CD4-positive, alpha-beta T cell (primary cell): ENCODE measurements around the gene DOK1. TPM values are rescaled to one million over a fixed set of nuclear protein-coding genes. Genes with fewer than 3 reads are reported as not detected.

Experiments
- ATAC-seq: fragments of 200-7000 bp; cut with Tn5 transposase; one replicate; pipeline ENCODE4 v1.10.0; 2022; ENCODE audit warnings: mild to moderate bottlenecking; ENCODE audit not compliant: poor library complexity
- CTCF ChIA-PET: fragments of 350-600 bp; sonication (Branson Sonifier 250); formaldehyde crosslinking; loops from one replicate; lab custom pipeline; 2021; ENCODE audit warnings: antibody characterized with exemption, inconsistent platforms; lab: Charles Lee
- POLR2A ChIA-PET: fragments of 350-600 bp; sonication (Branson Sonifier 250); formaldehyde crosslinking; loops from one replicate; lab custom pipeline; 2021; ENCODE audit warnings: antibody characterized with exemption, inconsistent platforms; lab: Charles Lee
- DNase-seq, 14 experiments: peaks; one replicate each; pipeline ENCODE4 v3.0.0-alpha.2; 2013 to 2020; ENCODE audit warnings: mixed read lengths in 2 of 14
- H3K27ac ChIP-seq, 2 donors: one replicate each; pipeline versions ENCODE4 v1.5.1 to v1.7.0; 2013; ENCODE audit warnings: low read length in 2 of 2, low read depth in 1 of 2, mild to moderate bottlenecking in 1 of 2
- H3K27me3 ChIP-seq, 2 experiments: 1 replicate in 1 of 2; 2 replicates in 1 of 2; pipeline versions ENCODE4 v1.6.1 to v1.7.0; 2013; ENCODE audit warnings: low read length in 2 of 2, control low read depth in 1 of 2, mild to moderate bottlenecking in 1 of 2, moderate library complexity in 1 of 2; ENCODE audit not compliant: insufficient read depth in 2 of 2, control insufficient read depth in 1 of 2
- H3K36me3 ChIP-seq: one replicate; pipeline ENCODE4 v1.6.1; 2013; ENCODE audit warnings: low read length, control low read depth; ENCODE audit not compliant: insufficient read depth
- H3K4me1 ChIP-seq: one replicate; pipeline ENCODE4 v1.6.1; 2013; ENCODE audit warnings: low read length, control low read depth; ENCODE audit not compliant: insufficient read depth
- H3K4me3 ChIP-seq: one replicate; pipeline ENCODE4 v1.5.1; 2013; ENCODE audit warnings: mild to moderate bottlenecking, low read length, moderate library complexity
- H3K9me3 ChIP-seq, 2 experiments: 1 replicate in 1 of 2; 2 replicates in 1 of 2; pipeline versions ENCODE4 v1.6.1 to v1.7.0; 2013; ENCODE audit warnings: low read length in 2 of 2, mild to moderate bottlenecking in 2 of 2, control low read depth in 1 of 2, moderate library complexity in 1 of 2; ENCODE audit not compliant: control insufficient read depth in 1 of 2, insufficient read depth in 1 of 2
- H3K27ac Mint-ChIP-seq: one replicate; pipeline ENCODE4 v1.8.0; 2020; ENCODE audit warnings: mixed read lengths
- H3K27me3 Mint-ChIP-seq: one replicate; pipeline ENCODE4 v1.8.0; 2021; ENCODE audit warnings: mixed read lengths
- H3K36me3 Mint-ChIP-seq: one replicate; pipeline ENCODE4 v1.8.0; 2021; ENCODE audit warnings: low read depth, mixed read lengths
- H3K4me1 Mint-ChIP-seq: one replicate; pipeline ENCODE4 v1.8.0; 2021; ENCODE audit warnings: low read depth, mixed read lengths
- H3K4me3 Mint-ChIP-seq: one replicate; pipeline ENCODE4 v1.8.0; 2020; ENCODE audit warnings: mild to moderate bottlenecking, mixed read lengths
- H3K9me3 Mint-ChIP-seq: one replicate; pipeline ENCODE4 v1.8.0; 2020; ENCODE audit warnings: mixed read lengths
- CTCF ChIP-seq: fragments of 200-600 bp; IDR thresholded peaks from one replicate; pipeline ENCODE4 v1.8.0; 2022; ENCODE audit warnings: antibody characterized with exemption, mild to moderate bottlenecking
- intact Hi-C, 2 experiments: fragments of 100-400 bp; cut with DNase I in 1 of 2; cut with micrococcal nuclease in 1 of 2; formaldehyde crosslinking; loops; one replicate each; pipeline versions ENCODE4 v1.15.1 to v1.9.0; 2023 to 2025; cut with DNase I, micrococcal nuclease
- total RNA-seq, 174 experiments: library from RNA in 2 of 174; stranded (reverse) in 2 of 174; gene quantifications; one replicate each; pipeline ENCODE4 v1.2.3 and lab custom pipeline; 2021 to 2026

Gene DOK1
- total RNA-seq, 2 experiments from 2014 or later = 3.4 to 6.0 TPM

GRCh38 chr2:74578408-74578807, 23.9 kb downstream of the DOK1 start:
- peaks cover 3% of the 10 kb centered on the region for H3K4me1 ChIP-seq

GRCh38 chr2:74581463-74581862, 26.9 kb downstream of the DOK1 start:
- peaks cover 11% of the 10 kb centered on the region for H3K27me3 Mint-ChIP-seq
- Histone ChIP-seq H3K36me3 (no peaks in the 10 kb centered on the region), H3K4me1 (peaks cover 5% of the 10 kb centered on the region), H3K9me3 (no peaks in the 10 kb centered on the region), H3K27ac (no peak overlapping the region), H3K27me3 (no peaks in the 10 kb centered on the region), H3K4me3 (no peak overlapping the region)
- peaks cover 13% of the 10 kb centered on the region for H3K4me1 Mint-ChIP-seq
- TF ChIP-seq CTCF = no peak
- ChIA-PET CTCF (no interaction called here), POLR2A (no interaction called here)
- H3K4me3 Mint-ChIP-seq = no peak overlapping the region
- H3K27ac Mint-ChIP-seq = no peak overlapping the region
- no peaks in the 10 kb centered on the region for H3K9me3 Mint-ChIP-seq
- ATAC-seq = no peak
- intact Hi-C loops = loop anchor here in 1 of 2 experiments (10.0 kb wide), 1 partner anchor 757 kb away; the partner anchor contains the start of gene STAMBP
- no peaks in the 10 kb centered on the region for H3K36me3 Mint-ChIP-seq
- DNase-seq = no peak

More at GRCh38 chr2:74578408-74578807, 23.9 kb downstream of the DOK1 start:
- no peak for DNase-seq
- no peaks in the 10 kb centered on the region for H3K27me3 ChIP-seq
- no peaks in the 10 kb centered on the region for H3K36me3 ChIP-seq
- no peak overlapping the region for H3K27ac Mint-ChIP-seq
- no peak for TF ChIP-seq CTCF
- no peaks in the 10 kb centered on the region for H3K9me3 Mint-ChIP-seq
- ATAC-seq = no peak
- POLR2A ChIA-PET = no interaction called here
- CTCF ChIA-PET = no interaction called here
- H3K4me1 Mint-ChIP-seq = peaks cover 19% of the 10 kb centered on the region
- intact Hi-C loops = no loop called here
- H3K9me3 ChIP-seq = no peaks in the 10 kb centered on the region
- H3K4me3 ChIP-seq = no peak overlapping the region
- H3K36me3 Mint-ChIP-seq = no peaks in the 10 kb centered on the region
- H3K27ac ChIP-seq = no peak overlapping the region
- peaks cover 11% of the 10 kb centered on the region for H3K27me3 Mint-ChIP-seq
- H3K4me3 Mint-ChIP-seq = no peak overlapping the region

GRCh38 chr2:74582184-74582583, 27.7 kb downstream of the DOK1 start:
- Mint-ChIP-seq H3K27ac (no peak overlapping the region), H3K4me1 (peaks cover 13% of the 10 kb centered on the region), H3K9me3 (no peaks in the 10 kb centered on the region), H3K27me3 (peaks cover 11% of the 10 kb centered on the region), H3K36me3 (no peaks in the 10 kb centered on the region), H3K4me3 (no peak overlapping the region)
- intact Hi-C loops = loop anchor here in 1 of 2 experiments (10.0 kb wide), 1 partner anchor 757 kb away; the partner anchor contains the start of gene STAMBP
- ChIA-PET CTCF (no interaction called here), POLR2A (no interaction called here)
- Histone ChIP-seq H3K9me3 (no peaks in the 10 kb centered on the region), H3K27ac (no peak overlapping the region), H3K36me3 (no peaks in the 10 kb centered on the region), H3K4me3 (no peak overlapping the region), H3K4me1 (peaks cover 5% of the 10 kb centered on the region), H3K27me3 (no peaks in the 10 kb centered on the region)
- TF ChIP-seq CTCF = no peak
- DNase-seq (no peak), ATAC-seq (no peak)
